ENCODE data around the gene SPATA31E1. TPM values are rescaled to one million over a fixed set of nuclear protein-coding genes. Genes with fewer than 3 reads are reported as not detected.

Gene SPATA31E1
- total RNA-seq, 1 donor from 2014 or later: not detected

DNA sequence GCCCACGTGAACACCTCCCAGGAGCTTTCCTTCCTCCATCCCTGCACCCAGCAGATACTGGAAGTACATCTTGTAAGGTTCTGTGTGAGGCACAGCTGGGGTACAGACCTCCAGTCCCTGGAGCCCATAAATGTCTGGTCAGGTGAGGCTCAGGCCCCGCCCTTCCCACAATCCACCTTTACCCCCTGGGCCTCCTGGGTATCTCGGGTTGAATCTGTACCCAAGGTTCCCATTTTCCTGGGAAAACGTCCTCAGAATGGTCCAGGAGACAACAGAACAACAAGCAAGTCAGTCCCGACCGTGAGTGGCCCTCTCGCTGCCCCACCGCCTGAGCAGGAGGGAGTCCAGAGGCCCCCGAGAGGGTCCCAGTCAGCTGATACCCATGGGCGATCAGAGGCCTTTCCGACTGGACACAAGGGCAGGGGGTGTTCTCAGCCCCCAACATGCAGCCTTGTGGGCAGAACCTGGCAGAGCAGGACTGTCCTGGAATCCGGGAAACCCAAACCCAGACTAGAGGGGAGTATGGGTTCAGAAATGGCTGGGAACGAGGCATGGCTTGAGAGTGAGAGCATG lies 4.3 kb downstream of the SPATA31E1 start:
- no peaks in the 10 kb centered on the region for H3K79me2 ChIP-seq (ENCODE audit: low read depth)
- peaks cover 9% of the 10 kb centered on the region for H3K4me1 ChIP-seq
- H3K4me1 Mint-ChIP-seq: peaks cover 7% of the 10 kb centered on the region
- DNase-seq (ENCODE audit: low spot score): no peak
- TF ChIP-seq EZH2phosphoT487 (IDR thresholded peaks at IDR 0.05): no peak
- TF ChIP-seq, protein P1, sequence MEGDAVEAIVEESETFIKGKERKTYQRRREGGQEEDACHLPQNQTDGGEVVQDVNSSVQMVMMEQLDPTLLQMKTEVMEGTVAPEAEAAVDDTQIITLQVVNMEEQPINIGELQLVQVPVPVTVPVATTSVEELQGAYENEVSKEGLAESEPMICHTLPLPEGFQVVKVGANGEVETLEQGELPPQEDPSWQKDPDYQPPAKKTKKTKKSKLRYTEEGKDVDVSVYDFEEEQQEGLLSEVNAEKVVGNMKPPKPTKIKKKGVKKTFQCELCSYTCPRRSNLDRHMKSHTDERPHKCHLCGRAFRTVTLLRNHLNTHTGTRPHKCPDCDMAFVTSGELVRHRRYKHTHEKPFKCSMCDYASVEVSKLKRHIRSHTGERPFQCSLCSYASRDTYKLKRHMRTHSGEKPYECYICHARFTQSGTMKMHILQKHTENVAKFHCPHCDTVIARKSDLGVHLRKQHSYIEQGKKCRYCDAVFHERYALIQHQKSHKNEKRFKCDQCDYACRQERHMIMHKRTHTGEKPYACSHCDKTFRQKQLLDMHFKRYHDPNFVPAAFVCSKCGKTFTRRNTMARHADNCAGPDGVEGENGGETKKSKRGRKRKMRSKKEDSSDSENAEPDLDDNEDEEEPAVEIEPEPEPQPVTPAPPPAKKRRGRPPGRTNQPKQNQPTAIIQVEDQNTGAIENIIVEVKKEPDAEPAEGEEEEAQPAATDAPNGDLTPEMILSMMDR (IDR thresholded peaks at IDR 0.05): no peak
- no peak for TF ChIP-seq EZH2 (IDR thresholded peaks at IDR 0.05)
- H3K36me3 ChIP-seq: no peaks in the 10 kb centered on the region
- no peaks in the 10 kb centered on the region for H3K9me3 ChIP-seq (ENCODE audit: low read depth)
- H3K4me3 Mint-ChIP-seq: no peak overlapping the region
- H4K20me1 ChIP-seq (ENCODE audit: low read depth): no peaks in the 10 kb centered on the region
- no peaks in the 10 kb centered on the region for H3K27me3 ChIP-seq
- H3K4me3 ChIP-seq: no peak overlapping the region
- H3K27ac Mint-ChIP-seq: no peak overlapping the region
- no peaks in the 10 kb centered on the region for H3K9me3 Mint-ChIP-seq
- H3K27ac ChIP-seq: no peak overlapping the region
- no peak overlapping the region for H3K4me2 ChIP-seq
- H3K27me3 Mint-ChIP-seq (ENCODE audit: insufficient read depth, low read depth): peaks cover 3% of the 10 kb centered on the region
- H3K36me3 Mint-ChIP-seq: no peaks in the 10 kb centered on the region
- H2AFZ ChIP-seq (replicated peaks): no peak overlapping the region
- H3F3A ChIP-seq (ENCODE audit: low read depth): no peaks in the 10 kb centered on the region
- no peak overlapping the region for H3K9ac ChIP-seq

DNA sequence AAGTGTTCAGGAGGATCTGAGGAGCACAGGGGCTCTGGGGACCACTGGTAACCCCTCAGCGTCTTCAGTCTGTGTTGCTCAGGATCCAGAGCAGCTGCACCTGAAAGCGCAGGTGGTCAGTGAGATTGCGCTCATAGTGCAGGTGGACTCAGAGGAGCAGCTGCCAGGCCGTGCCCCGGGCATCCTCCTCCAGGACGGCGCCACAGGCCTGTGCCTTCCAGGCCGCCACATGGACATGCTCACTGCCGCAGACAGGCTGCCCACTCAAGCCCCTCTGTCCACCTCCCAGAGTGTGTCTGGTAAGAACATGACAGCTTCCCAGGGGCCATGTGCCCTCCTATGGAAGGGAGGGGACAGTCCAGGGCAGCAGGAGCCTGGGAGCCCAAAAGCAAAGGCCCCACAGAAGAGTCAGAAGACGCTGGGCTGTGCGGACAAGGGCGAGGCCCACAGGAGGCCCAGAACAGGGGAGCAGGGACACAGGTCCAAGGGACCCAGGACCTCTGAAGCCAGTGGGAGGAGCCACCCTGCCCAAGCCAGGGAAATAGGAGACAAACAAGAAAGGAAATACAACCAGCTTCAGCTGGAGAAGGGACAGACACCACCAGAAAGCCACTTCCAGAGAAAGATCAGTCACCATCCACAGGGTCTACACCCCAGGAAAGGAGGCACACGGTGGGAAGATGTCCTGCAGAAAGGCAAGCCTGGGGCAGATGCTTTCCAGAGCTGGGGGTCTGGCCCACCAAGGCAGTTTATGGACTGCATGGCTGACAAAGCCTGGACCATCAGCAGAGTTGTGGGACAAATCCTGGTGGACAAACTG lies 5.2 kb downstream of the SPATA31E1 start:
- Mint-ChIP-seq H3K36me3 (no peaks in the 10 kb centered on the region), H3K27me3 (ENCODE audit: insufficient read depth, low read depth) (peaks cover 3% of the 10 kb centered on the region), H3K4me1 (peaks cover 3% of the 10 kb centered on the region), H3K4me3 (no peak overlapping the region), H3K9me3 (no peaks in the 10 kb centered on the region), H3K27ac (no peak overlapping the region)
- H3K36me3 ChIP-seq: no peaks in the 10 kb centered on the region
- TF ChIP-seq EZH2 (IDR thresholded peaks at IDR 0.05): no peak
- TF ChIP-seq, protein P1 (IDR thresholded peaks at IDR 0.05): no peak
- TF ChIP-seq EZH2phosphoT487 (IDR thresholded peaks at IDR 0.05): no peak
- H2AFZ ChIP-seq (replicated peaks): no peak overlapping the region
- H3K79me2 ChIP-seq (ENCODE audit: low read depth): no peaks in the 10 kb centered on the region
- DNase-seq (ENCODE audit: low spot score): no peak
- H3K4me3 ChIP-seq: no peak overlapping the region
- no peak overlapping the region for H3K9ac ChIP-seq
- H4K20me1 ChIP-seq (ENCODE audit: low read depth): no peaks in the 10 kb centered on the region
- H3K27me3 ChIP-seq: no peaks in the 10 kb centered on the region
- no peak overlapping the region for H3K4me2 ChIP-seq
- H3F3A ChIP-seq (ENCODE audit: low read depth): no peaks in the 10 kb centered on the region
- H3K4me1 ChIP-seq: peaks cover 1% of the 10 kb centered on the region
- no peak overlapping the region for H3K27ac ChIP-seq
- H3K9me3 ChIP-seq (ENCODE audit: low read depth): no peaks in the 10 kb centered on the region

DNA sequence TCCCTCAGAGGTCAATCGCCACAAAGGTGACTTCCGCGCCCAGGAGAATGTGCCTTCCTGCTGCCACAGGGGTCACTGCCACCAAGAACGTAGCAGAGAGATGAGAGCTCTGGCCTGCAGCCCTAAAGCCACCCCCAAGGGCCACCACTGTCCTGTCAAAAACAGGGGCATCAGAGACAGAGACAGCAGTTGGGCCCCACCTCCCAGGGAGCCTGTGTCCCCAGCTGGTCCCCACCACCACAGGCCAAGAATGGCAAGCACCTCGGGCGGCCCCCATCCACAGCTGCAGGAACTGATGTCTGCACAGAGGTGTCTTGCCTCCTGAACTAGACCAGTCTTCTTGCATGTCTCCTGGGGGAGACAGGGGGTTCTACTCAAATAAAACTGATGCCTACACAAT lies 5.8 kb downstream of the SPATA31E1 start:
- no peaks in the 10 kb centered on the region for H3K4me1 ChIP-seq
- H3F3A ChIP-seq (ENCODE audit: low read depth): no peaks in the 10 kb centered on the region
- Mint-ChIP-seq H3K27me3 (ENCODE audit: insufficient read depth, low read depth) (peaks cover 3% of the 10 kb centered on the region), H3K27ac (no peak overlapping the region), H3K36me3 (no peaks in the 10 kb centered on the region), H3K4me3 (no peak overlapping the region), H3K9me3 (no peaks in the 10 kb centered on the region), H3K4me1 (no peaks in the 10 kb centered on the region)
- H3K4me3 ChIP-seq: no peak overlapping the region
- no peaks in the 10 kb centered on the region for H3K36me3 ChIP-seq
- H3K79me2 ChIP-seq (ENCODE audit: low read depth): no peaks in the 10 kb centered on the region
- no peak overlapping the region for H3K9ac ChIP-seq
- DNase-seq (ENCODE audit: low spot score): no peak
- H3K4me2 ChIP-seq: no peak overlapping the region
- H3K27ac ChIP-seq: no peak overlapping the region
- H2AFZ ChIP-seq (replicated peaks): no peak overlapping the region
- no peaks in the 10 kb centered on the region for H3K27me3 ChIP-seq
- TF ChIP-seq, protein P1 (IDR thresholded peaks at IDR 0.05): no peak
- no peak for TF ChIP-seq EZH2 (IDR thresholded peaks at IDR 0.05)
- no peak for TF ChIP-seq EZH2phosphoT487 (IDR thresholded peaks at IDR 0.05)
- no peaks in the 10 kb centered on the region for H4K20me1 ChIP-seq (ENCODE audit: low read depth)
- no peaks in the 10 kb centered on the region for H3K9me3 ChIP-seq (ENCODE audit: low read depth)
